Measurements from ENCODE around the gene TMEM255A. TPM values are rescaled to one million over a fixed set of nuclear protein-coding genes. Genes with fewer than 3 reads are reported as not detected.

Gene TMEM255A
- polyA plus RNA-seq, 1 donor from 2014 or later: 7.5 TPM

GRCh38 chrX:120238933-120239332, 72.3 kb downstream of the TMEM255A start:
- no peaks in the 10 kb centered on the region for H4K20me1 ChIP-seq (ENCODE audit: insufficient read depth)
- no peak overlapping the region for H3K9ac ChIP-seq (ENCODE audit: low read length)
- H2AFZ ChIP-seq (ENCODE audit: low read depth, low read length): no peak overlapping the region
- H3K9me3 ChIP-seq (ENCODE audit: low read length): no peaks in the 10 kb centered on the region
- no peak overlapping the region for H3K4me3 ChIP-seq (ENCODE audit: low read length)
- no peaks in the 10 kb centered on the region for H3K27me3 ChIP-seq (ENCODE audit: insufficient read depth, low read depth, low read length)
- no peaks in the 10 kb centered on the region for H3K36me3 ChIP-seq (ENCODE audit: insufficient read depth, low read length)
- H3K27ac ChIP-seq (ENCODE audit: low read length): no peak overlapping the region
- no peaks in the 10 kb centered on the region for H3K9me2 ChIP-seq (ENCODE audit: insufficient read depth, low read length)
- no peaks in the 10 kb centered on the region for H3K79me2 ChIP-seq (replicated peaks; ENCODE audit: insufficient read depth, low read length)
- TF ChIP-seq SMC3 (conservative IDR thresholded peaks at IDR 0.05; ENCODE audit: poor library complexity) (no peak), TAF1 (IDR thresholded peaks at IDR 0.05; ENCODE audit: low read depth) (no peak), REST (IDR thresholded peaks at IDR 0.05; ENCODE audit: borderline replicate concordance) (no peak), EP300 (conservative IDR thresholded peaks at IDR 0.05; ENCODE audit: poor library complexity, severe bottlenecking) (no peak), RAD21 (conservative IDR thresholded peaks at IDR 0.05) (no peak), EZH2 (IDR thresholded peaks at IDR 0.05; ENCODE audit: borderline replicate concordance, insufficient read depth, low read length, poor library complexity, severe bottlenecking) (no peak), MXI1 (conservative IDR thresholded peaks at IDR 0.05; ENCODE audit: poor library complexity, severe bottlenecking) (no peak), CTCF (IDR thresholded peaks at IDR 0.05; ENCODE audit: poor library complexity, severe bottlenecking) (no peak)
- H3F3A ChIP-seq (ENCODE audit: insufficient read depth, low read length, poor library complexity, severe bottlenecking): no peaks in the 10 kb centered on the region
- no peak overlapping the region for H3K4me2 ChIP-seq (ENCODE audit: low read length)

DNA sequence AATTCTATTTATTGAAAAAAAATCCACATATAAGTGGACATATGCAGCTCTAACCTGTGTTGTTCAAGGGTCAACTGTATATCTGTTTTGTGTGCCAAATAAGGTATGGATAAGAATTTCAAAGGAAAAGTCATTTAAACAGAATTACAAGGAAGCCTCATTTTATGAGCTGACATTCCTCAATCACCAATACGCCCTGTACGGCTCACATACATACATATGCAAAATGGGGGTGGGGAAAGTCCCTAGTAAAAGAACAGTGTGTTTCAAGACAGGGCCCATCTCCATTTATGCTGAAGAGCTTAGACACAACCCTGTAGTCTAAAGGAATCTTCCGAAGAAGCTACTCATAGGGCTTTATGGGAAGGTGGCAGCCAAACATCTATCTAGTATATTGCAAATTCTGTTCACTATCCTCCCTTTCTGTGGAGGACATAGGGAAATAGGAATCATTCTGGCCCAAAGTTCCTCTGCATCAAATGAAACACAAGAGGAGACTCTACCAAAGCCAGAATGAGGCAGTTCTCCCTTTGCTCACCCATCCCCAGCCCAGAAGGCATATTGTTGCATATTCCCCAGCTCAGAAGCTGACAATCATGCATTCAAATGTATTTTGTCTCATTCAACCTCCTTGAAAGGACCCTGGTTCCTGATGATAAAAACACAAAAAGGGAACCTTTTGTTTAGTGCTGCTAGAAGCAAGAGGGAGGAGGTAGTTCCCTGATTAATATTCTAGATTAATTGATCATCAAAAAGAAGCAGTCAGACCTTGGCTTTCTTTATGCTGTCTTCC, 74.4 kb downstream of the TMEM255A start:
- TF ChIP-seq EZH2 (IDR thresholded peaks at IDR 0.05; ENCODE audit: borderline replicate concordance, insufficient read depth, low read length, poor library complexity, severe bottlenecking) (no peak), RAD21 (conservative IDR thresholded peaks at IDR 0.05) (no peak), TAF1 (IDR thresholded peaks at IDR 0.05; ENCODE audit: low read depth) (no peak), EP300 (conservative IDR thresholded peaks at IDR 0.05; ENCODE audit: poor library complexity, severe bottlenecking) (no peak), CTCF (IDR thresholded peaks at IDR 0.05; ENCODE audit: poor library complexity, severe bottlenecking) (no peak), POLR2AphosphoS5 (IDR thresholded peaks at IDR 0.05) (no peak), REST (IDR thresholded peaks at IDR 0.05; ENCODE audit: borderline replicate concordance) (no peak)
- no peak overlapping the region for H2AFZ ChIP-seq (ENCODE audit: low read depth, low read length)
- no peak overlapping the region for H3K9ac ChIP-seq (ENCODE audit: low read length)
- H3K79me2 ChIP-seq (replicated peaks; ENCODE audit: insufficient read depth, low read length): no peaks in the 10 kb centered on the region
- no peak overlapping the region for H3K4me2 ChIP-seq (ENCODE audit: low read length)
- no peaks in the 10 kb centered on the region for H4K20me1 ChIP-seq (ENCODE audit: insufficient read depth)
- H3K9me2 ChIP-seq (ENCODE audit: insufficient read depth, low read length): no peaks in the 10 kb centered on the region
- H3K36me3 ChIP-seq (ENCODE audit: insufficient read depth, low read length): no peaks in the 10 kb centered on the region
- no peaks in the 10 kb centered on the region for H3K9me3 ChIP-seq (ENCODE audit: low read length)
- H3F3A ChIP-seq (ENCODE audit: insufficient read depth, low read length, poor library complexity, severe bottlenecking): no peaks in the 10 kb centered on the region
- no peak overlapping the region for H3K4me3 ChIP-seq (ENCODE audit: low read length)
- H3K27me3 ChIP-seq (ENCODE audit: insufficient read depth, low read depth, low read length): no peaks in the 10 kb centered on the region
- no peak overlapping the region for H3K27ac ChIP-seq (ENCODE audit: low read length)
